GM21367 (cell line): Measurements from ENCODE around the gene PDCD4.

Source experiments
- ATAC-seq: cut with Tn5 transposase; IDR thresholded peaks from one replicate; pipeline ENCODE4 v1.9.1; 2021; ENCODE audit not compliant: unreplicated experiment

Gene PDCD4

DNA sequence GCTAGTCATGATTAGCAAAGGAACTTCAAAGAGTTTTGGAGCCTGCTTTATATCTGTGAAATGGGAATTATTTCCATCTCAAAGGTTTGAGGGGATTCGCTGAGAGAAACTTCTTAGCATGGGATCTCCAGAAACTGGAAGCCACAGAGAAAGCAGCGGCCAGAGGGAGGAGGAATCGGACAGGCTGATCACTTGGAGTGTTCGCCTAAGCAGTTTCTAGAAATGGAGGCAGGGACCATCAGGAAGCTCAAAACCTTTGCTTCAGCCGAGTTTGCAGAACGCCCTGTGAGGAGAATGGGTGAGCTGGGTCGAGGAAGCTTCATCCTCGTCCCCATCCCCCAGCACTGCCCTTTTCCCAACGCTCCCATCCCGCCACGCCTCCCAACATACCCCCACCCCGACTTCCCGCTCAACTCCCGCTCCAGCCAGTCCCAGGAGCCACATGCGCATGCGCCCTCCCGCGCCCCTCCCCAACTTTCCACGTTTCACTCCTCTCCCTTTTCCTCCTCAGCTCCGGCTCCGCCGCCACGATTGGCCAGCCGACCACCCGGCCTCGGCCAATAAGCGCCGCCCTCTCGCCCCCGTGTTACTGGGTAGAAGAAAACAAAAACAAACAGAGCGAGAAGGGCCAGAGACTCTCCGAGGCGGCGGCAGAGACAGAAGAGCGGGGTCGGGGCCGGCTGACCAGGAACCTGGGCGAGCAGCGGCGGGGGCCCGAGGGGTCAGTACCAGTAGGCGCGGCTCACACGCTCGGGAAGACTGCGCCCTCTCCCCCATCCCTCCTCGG lies at the start of gene PDCD4:
PDCD4 (plus strand) TSS at position 631 of the 787 bp plus-strand sequence. CDS start 4,100 bp downstream, outside the sequence.
- ATAC-seq = peak; percentile 63

DNA sequence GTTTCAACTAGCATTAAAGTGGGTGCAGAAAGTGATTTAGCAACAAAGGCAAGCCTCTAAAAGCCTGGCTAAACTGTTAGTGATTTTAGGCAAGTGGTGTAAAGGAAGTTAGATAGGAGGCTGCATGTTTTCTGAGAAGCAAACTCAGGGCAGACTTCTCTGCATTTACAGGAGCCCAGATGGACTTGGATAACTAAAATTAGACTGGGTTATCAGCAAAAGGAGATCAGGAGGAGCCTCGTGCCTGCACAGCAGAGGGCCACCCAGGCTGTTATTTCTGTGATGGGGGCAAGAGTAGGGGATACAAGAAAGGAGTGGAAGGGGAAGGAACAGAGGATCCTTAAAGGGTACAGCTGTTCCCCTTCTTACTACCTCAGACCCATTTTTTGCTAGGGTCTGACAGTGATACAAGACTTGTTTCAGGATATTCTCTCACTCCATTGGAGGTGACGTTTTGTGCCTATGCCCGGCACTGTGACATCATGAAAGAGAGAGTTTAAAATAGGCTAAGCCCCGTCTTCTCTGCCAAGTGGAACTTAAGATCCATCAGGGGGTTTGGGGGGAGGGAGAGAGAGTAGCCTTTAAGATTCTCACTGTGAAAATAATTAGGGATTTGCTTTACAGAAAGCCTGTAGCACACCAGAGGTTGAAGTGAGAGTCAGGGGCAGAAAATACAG lies 49.6 kb upstream of the PDCD4 start:
- no peak for ATAC-seq

GRCh38 chr10:110822712-110823311 lies 48.9 kb upstream of the PDCD4 start:
- ATAC-seq = no peak

DNA sequence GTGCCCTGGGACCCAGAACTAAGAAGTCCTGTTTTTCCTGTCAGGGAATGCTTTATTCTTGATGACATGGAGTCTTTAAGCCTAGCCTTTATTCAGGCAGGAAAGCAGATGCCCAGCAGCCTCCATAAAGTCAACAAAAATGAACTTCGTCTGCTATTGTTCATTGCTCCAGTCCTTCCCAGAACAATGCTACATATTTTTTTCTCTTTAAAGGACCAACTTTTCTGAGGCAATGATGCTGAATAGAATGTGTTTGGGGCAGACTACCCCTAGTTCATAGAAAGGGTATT lies 47.6 kb upstream of the PDCD4 start:
- ATAC-seq = no peak

DNA sequence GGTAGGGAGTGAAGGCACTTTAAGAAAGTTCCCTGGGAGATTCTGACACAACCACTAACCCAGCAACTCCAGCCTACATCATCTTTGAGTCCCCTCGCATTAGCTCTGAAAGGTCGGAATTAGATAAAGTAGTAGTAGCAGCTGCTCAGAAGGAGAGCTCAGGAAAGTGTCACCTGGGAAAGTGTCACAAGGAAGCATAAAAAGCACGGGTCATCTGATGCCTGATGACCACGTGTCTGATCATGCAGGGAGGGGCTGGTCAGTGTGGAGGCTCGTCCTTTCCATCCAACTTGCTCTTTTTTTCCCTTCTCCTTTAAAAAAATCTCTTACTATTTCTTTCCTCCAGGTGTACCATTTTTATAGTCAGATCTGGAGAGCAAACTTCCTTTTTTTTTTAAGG lies 47.1 kb upstream of the PDCD4 start:
- no peak for ATAC-seq

DNA sequence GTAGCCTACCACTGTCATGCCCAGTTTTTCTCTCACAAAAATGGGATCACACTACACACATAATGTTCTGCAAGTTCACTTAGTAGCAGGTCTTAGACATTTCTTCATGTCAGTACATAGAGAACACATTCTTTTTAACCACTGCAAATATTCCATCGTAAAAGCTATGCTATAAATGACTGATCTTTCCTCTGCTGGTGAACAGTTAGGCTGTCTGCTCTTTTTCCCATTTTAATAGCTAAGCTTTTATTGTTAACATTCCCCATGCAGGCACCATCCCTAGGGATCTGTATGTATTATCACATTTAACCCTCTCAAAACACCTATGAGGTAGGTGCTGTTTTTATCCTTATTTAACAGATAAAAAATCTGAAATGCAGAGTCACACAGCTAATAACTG lies 46.2 kb upstream of the PDCD4 start:
- no peak for ATAC-seq

DNA sequence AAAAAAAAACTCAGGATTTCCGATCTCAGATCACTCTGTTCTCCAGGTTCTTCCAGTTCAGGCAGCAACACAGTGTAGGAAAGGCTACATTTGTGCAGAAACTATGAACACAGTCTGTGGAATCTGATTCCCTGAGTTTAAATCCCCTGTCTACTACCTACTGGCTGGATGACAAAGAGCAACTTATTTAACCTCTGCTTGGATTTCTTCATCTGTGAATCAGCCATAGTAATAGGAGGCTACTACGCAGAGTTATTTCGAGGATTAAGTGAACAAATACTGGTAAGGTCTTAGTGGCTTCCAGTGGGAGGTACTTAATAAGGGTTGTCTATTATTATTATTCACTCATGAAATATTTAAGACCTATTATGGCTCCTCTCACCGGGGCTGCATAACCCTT lies 44.3 kb upstream of the PDCD4 start:
- ATAC-seq = no peak

GRCh38 chr10:110827875-110828274 lies 43.9 kb upstream of the PDCD4 start:
- ATAC-seq = no peak

DNA sequence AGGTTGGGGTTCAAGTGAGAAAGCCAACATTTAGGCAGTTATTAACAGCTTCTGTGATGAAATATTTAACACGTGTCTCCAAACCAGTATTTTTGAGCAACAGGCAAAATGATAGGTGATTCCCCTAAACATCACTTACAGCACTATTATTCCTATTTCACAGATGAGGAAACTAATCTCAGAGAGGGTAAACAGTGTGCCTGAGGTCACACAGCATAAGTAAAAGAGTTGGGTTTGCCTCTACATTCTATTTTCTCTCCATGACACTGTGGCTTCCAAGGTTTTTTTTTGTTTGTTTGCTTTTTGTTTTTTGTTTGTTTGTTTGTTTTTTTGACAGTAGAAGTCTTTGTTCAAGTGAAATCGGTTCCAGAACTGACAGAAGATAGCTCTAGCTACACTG lies 43.2 kb upstream of the PDCD4 start:
- no peak for ATAC-seq

- no peak for ATAC-seq
Observed at GRCh38 chr10:110829721-110830410, 41.9 kb upstream of the PDCD4 start.

GRCh38 chr10:110833234-110833940 lies 38.3 kb upstream of the PDCD4 start:
- no peak for ATAC-seq

DNA sequence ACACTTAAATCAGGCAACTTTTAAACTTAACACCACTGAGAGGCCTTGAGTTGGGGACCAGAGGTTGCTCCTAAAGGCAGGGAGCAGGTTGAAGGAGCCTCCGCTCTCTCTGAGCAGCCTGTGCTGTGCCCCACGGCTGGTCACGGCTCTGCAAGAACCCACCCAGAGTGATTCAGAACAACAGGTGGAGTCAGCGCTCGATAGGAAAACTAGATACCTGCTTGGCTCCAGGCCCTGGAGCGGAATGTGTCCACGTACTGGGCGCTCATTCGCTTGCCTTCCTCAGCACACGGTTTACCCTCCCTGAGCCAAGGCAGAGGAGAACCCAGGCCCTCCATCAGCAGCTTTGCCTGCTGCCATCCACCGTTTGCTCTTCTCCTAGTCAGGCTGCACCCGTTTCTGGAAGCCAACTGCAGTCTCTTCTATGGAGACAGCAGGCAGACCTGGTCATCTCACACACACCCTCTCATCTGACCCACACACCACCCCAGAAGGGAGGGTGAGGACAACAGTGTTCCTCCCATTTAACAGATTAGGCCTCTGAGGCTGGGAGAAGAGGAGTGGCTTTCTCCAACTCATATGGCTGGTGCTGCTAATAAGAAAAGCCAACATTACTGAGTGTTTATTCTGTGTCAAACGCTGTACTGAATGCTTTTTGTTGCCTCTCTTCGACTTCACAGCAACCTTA lies 37.6 kb upstream of the PDCD4 start:
- no peak for ATAC-seq

DNA sequence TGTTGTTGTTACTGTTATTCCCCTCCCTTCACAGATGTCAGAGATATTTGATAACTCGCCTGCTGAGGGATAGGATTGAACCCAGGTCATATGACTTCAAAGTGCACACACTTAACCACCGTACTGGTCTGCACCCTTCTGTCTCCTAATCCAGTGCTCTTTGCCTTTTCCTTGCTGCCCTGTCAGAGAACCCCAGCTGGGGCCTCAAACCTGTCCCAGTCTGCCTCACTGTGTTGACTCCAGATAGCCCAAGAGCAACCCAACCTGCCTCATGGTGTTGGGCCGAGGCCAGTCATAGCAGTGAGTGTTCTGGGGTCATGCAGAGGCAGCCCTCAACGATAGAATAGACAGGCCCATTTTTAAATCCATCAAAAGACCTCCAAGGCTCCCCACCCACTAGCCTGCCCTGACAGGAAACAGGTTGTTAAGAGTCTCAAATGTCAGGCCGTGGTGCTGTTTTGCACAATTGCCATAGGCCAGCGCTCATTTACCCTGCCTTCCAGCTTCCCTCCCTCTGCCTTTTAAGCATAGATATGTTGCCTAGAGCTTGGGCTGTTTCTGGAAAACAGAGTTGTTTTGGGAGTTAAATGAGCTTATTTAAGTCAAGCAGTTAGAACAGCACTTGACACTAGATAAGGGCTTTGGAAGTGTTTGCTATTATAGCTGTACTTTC lies 37.0 kb upstream of the PDCD4 start:
- no peak for ATAC-seq

- ATAC-seq = no peak
Observed at GRCh38 chr10:110835841-110836240, 35.9 kb upstream of the PDCD4 start.

- no peak for ATAC-seq
Observed at GRCh38 chr10:110836706-110837105, 35.0 kb upstream of the PDCD4 start.

DNA sequence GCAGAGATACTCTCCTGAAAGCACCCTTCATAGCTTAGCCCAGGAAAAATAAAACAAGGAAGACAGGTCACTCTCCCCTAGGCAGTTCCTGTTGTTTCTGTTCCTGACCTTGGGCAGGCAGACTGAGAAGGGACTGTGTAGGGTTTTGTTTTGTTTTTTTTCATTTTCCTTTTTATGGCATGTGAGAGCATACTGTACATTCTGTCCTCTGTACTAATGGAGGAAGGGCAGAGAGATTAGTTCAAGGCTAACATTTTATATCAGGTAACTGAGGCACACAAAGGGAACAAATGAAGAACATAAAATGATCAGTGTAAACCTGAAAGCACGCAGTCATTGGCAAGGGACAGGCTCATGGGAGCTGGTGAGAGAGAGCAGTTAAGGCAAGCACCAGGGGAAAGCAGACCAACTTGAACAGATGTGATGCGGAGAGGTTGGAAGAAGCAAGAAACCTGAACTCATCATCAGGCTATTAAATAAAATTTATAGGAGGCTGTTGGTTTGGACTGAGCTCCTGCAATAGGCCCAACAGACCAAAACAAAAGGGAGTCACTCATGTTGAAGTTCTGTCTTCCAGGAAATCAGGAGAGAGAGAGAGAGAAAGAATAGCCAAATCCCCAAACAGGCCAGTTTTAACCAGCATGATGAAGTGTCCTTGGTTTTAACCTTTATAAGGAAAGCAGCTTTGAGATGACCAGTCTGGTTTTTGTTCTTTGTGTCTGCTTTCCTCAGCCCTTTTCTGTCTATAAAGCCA lies 34.1 kb upstream of the PDCD4 start:
- no peak for ATAC-seq

DNA sequence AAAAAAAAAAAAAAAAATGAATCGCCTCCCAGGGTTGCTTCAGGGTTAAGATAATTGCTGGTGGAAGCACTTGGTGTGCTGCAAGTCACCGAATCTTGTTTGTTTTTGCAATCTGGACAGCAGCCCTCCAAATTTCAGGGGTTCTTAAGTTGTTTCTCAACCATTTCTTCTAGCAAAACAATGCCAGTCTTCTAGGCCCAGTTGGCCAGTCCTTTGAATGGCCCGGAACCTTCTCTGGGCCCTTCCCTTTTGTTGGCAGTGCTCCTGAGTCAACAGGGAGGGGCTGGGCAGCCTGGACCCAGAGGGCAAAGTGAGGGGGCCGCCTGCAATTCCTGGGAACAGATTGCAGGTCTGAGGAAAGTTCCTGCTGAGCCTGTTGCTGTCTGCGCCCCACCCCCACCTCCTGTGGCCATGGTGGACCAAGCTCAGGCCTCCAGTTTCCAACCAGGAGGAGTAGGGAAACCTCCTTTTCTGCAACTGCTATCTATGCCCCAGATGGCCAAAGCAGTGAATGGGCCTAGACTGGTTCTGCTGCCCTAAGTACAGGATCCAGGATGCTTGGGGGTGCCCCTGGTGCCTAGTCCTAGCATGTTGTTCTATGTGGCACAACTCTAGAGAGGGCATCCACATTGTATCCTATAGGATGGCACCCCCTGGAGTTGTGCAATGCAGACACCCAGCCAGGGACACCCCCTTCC lies 31.4 kb upstream of the PDCD4 start:
- no peak for ATAC-seq

GRCh38 chr10:110840923-110841428 lies 30.8 kb upstream of the PDCD4 start:
- no peak for ATAC-seq
